Panc1 (cell line): ENCODE measurements around the gene CD5L.

ENCODE experiments used
- SIN3A ChIP-seq: IDR thresholded peaks from 2 replicates; pipeline ENCODE4 v1.6.1; 2012; ENCODE audit warnings: low read depth, mild to moderate bottlenecking, low read length, moderate library complexity, borderline replicate concordance; ENCODE audit not compliant: insufficient read depth
- TCF7L2 ChIP-seq: IDR thresholded peaks from 2 replicates; pipeline ENCODE4 v1.6.1; 2011; ENCODE audit warnings: mild to moderate bottlenecking, low read depth, low read length, inconsistent platforms
- TF ChIP-seq, protein P1 (sequence below): fragments of 450-650 bp; IDR thresholded peaks from 2 replicates; pipeline ENCODE4 v1.5.1; 2017; ENCODE audit warnings: mild to moderate bottlenecking
- TF ChIP-seq, protein P2 (sequence below), 2 experiments: IDR thresholded peaks; 2 replicates each; pipeline ENCODE4 v1.6.1; 2011 to 2012; ENCODE audit warnings: low read depth in 2 of 2, control low read depth in 1 of 2, low read length in 1 of 2, mild to moderate bottlenecking in 1 of 2, moderate library complexity in 1 of 2; ENCODE audit not compliant: insufficient read depth in 1 of 2

DNA sequence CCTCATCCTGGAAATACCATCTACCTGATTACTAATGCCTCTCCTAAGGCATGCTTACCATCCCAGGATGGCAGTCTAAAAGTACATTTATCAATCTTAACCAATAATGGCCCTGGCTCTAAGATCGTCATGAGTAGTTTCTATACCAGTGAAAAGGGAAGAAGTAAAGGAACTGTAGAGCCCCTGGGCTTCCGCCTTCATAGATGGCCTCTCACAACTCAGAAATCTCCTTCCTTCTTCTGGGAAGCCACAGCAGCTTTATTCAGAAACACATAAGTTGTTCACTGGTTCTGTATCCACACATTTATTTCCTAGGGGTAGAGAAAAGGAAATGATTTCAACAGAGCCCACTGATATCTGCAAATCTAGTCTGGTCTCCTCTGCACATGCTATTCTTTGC, 41.0 kb upstream of the CD5L start:
- TF ChIP-seq, protein P1, sequence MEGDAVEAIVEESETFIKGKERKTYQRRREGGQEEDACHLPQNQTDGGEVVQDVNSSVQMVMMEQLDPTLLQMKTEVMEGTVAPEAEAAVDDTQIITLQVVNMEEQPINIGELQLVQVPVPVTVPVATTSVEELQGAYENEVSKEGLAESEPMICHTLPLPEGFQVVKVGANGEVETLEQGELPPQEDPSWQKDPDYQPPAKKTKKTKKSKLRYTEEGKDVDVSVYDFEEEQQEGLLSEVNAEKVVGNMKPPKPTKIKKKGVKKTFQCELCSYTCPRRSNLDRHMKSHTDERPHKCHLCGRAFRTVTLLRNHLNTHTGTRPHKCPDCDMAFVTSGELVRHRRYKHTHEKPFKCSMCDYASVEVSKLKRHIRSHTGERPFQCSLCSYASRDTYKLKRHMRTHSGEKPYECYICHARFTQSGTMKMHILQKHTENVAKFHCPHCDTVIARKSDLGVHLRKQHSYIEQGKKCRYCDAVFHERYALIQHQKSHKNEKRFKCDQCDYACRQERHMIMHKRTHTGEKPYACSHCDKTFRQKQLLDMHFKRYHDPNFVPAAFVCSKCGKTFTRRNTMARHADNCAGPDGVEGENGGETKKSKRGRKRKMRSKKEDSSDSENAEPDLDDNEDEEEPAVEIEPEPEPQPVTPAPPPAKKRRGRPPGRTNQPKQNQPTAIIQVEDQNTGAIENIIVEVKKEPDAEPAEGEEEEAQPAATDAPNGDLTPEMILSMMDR = no peak
- TF ChIP-seq SIN3A (no peak), TCF7L2 (no peak)
- TF ChIP-seq, protein P2, sequence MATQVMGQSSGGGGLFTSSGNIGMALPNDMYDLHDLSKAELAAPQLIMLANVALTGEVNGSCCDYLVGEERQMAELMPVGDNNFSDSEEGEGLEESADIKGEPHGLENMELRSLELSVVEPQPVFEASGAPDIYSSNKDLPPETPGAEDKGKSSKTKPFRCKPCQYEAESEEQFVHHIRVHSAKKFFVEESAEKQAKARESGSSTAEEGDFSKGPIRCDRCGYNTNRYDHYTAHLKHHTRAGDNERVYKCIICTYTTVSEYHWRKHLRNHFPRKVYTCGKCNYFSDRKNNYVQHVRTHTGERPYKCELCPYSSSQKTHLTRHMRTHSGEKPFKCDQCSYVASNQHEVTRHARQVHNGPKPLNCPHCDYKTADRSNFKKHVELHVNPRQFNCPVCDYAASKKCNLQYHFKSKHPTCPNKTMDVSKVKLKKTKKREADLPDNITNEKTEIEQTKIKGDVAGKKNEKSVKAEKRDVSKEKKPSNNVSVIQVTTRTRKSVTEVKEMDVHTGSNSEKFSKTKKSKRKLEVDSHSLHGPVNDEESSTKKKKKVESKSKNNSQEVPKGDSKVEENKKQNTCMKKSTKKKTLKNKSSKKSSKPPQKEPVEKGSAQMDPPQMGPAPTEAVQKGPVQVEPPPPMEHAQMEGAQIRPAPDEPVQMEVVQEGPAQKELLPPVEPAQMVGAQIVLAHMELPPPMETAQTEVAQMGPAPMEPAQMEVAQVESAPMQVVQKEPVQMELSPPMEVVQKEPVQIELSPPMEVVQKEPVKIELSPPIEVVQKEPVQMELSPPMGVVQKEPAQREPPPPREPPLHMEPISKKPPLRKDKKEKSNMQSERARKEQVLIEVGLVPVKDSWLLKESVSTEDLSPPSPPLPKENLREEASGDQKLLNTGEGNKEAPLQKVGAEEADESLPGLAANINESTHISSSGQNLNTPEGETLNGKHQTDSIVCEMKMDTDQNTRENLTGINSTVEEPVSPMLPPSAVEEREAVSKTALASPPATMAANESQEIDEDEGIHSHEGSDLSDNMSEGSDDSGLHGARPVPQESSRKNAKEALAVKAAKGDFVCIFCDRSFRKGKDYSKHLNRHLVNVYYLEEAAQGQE (IDR thresholded peaks at IDR 0.05; ENCODE audit: insufficient read depth in 1 of 2, low read depth in 2 of 2, low read length in 1 of 2) = no peak
